Fibroblast of skin of abdomen (primary cell): ENCODE data around the gene RNF167. TPM values are rescaled to one million over a fixed set of nuclear protein-coding genes. Genes with fewer than 3 reads are reported as not detected.

Experiments used
- DNase-seq: peaks from one replicate; pipeline ENCODE4 v3.0.0-alpha.2; 2013
- polyA plus RNA-seq, 2 experiments: library from polyadenylated mRNA; unstranded; fragments of 120-200 nt; gene quantifications; one replicate each; pipeline ENCODE4 v1.2.1, GENCODE V29; 2013; ENCODE audit not compliant: insufficient read length in 2 of 2

RNF167 gene
- 52.5 TPM for polyA plus RNA-seq (2013, experiment 1 of 2; ENCODE audit: insufficient read length)
- 50.6 TPM for polyA plus RNA-seq (2013, experiment 2 of 2; ENCODE audit: insufficient read length)

DNA sequence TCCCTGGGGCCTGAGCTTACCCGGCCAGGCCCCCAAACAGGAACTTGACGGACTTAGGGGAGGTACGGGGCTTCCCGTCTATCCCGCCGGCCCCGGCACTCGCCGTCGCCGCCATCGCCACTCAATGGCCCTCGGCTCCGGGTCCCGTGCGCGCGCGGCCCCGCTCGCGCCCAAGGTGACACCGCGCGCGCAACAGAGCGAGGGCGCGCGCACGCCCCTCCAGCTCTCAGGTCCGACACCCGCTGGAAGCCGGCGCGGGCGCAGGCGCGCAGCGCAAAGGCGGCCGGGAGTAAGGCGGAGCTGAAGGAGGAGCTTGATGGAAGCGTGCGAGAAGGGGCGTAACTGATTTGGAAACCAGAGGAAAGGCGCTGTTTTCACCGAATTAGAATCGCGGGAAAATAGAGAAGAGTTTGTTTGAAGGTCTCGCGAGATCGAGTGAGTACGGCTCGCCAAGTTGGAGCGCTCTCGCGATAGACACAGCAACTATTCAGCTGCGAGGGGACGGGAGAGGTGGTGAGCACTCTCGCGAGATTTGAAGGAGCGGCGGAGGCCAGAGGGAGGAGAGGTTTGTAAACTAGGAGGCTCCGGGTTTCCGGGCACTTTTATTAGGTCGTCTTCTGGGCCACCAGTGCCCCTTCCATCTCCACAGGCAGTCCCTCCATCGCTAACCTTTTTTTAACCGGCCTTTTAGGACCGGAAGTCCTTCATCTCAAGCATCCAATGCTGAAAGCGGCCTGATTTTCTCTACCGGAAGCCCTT lies at the start of gene RNF167, which contains the start of gene SLC25A11:
Gene RNF167, plus strand, starts transcription at position 473 of the 759 bp plus-strand sequence. CDS start 642 bp downstream, outside the sequence.
Gene SLC25A11, minus strand, starts transcription at position 251 of the 759 bp plus-strand sequence. Its CDS starts 136 bp downstream, at position 115.
- DNase-seq = peak; percentile 100

DNA sequence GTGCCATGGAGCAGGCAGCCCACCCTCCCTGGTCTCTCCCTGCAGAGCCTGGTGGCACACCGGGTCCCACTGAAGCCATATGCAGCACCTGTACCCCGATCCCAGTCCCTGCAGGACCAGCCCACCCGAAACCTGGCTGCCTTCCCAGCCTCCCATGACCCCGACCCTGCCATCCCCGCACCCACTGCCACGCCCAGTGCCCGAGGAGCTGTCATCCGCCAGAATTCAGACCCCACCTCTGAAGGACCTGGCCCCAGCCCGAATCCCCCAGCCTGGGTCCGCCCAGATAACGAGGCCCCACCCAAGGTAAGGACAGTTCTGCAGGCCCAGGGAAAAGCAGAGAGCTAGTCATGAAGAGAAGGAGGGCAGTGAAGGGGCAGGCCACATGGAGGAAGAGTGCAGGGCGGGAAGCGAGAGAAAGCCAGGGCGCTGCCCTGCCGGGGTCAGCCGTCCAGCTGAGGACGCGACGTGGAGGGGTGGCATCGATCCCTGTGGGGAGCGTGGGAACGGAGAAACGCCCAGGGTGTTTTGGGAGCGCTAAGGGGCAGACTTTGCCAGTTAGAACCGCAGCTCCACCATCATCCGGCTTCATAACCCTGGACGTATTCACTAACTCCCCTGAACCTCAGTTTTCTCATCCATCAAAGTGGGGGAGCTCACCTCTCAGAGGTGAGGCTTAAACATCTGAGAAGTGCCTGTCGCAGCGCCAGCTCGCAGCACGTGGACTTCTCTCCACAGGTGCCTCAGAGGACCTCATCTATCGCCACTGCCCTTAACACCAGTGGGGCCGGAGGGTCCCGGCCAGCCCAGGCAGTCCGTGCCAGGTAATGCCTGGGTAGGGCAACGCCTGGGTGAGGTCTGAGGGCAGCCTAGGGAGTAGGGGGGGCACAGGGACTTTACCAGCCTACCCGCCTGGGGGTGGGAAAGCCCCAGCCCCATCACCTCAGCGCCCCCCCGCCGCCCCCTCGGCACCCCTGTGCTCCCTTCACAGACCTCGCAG lies 48.4 kb upstream of the RNF167 start:
- DNase-seq = no peak

DNA sequence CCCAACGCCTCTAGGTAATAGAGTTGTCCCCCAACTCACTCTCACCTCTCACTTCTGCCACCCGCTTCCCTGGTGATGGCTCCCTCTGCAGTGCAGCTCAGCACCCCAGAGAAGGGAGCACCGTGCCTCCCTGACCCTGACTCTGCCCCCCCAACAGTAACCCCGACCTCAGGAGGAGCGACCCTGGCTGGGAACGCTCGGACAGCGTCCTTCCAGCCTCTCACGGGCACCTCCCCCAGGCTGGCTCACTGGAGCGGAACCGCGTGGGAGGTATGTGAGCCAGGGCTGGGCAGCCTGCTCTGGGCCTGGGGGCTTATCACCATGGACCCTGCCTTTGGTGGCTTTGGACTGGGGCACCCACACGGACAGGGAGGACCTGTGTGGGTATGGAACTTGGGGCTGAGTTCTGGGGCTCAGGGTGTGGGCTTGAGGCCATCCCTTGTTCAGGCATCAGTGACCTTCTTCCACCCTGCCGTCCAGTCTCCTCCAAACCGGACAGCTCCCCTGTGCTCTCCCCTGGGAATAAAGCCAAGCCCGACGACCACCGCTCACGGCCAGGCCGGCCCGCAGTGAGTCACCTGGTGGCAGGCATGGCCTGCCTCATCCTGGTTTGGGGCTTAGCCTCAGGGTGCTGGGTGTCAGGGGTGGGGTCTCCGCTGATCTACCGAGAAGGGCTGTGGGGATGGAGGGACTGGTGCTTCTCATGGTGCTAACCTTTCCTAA lies 47.4 kb upstream of the RNF167 start:
- DNase-seq = no peak

DNA sequence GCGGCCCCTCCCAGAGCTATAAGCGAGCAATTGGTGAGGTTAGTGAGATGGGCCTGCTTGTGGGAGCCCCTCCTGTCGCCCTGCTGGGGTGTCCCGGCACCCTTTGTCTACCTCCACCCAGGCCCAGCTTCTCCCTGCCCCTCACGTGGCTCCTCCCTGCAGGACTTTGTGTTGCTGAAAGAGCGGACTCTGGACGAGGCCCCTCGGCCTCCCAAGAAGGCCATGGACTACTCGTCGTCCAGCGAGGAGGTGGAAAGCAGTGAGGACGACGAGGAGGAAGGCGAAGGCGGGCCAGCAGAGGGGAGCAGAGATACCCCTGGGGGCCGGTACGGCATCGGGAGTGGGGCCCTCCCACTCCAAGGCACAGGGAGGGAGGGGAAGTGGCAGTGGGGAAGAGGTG lies 46.8 kb upstream of the RNF167 start:
- DNase-seq = no peak

DNA sequence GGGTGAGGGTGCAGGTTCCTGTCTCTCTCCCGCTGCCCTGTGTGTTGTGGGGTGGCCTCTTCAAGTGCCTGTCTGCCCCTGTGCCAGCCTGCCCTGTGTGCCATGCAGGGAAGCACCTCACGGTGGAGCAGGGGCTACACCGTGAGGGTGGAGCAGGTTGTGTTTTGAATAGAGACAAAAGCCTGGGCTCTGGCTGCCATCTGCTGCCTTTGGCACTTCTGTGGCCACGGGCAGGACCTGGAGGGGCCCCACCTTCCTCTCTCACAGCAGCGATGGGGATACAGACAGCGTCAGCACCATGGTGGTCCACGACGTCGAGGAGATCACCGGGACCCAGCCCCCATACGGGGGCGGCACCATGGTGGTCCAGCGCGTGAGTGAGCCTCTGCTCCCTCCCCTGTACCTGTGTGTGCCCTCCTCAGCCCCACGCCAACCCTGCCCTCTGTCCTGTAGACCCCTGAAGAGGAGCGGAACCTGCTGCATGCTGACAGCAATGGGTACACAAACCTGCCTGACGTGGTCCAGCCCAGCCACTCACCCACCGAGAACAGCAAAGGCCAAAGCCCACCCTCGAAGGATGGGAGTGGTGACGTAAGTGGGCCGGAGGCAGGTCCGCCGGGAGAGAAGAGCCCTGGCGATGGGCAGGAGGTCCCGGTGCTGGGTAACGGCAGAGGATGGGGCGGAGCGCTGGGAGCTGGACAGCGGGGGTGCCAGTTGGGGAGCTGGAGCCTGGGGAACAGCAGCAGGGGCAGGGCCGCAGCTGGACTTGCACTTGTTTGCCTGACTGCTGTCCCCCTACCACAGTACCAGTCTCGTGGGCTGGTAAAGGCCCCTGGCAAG lies 46.1 kb upstream of the RNF167 start:
- DNase-seq = no peak

DNA sequence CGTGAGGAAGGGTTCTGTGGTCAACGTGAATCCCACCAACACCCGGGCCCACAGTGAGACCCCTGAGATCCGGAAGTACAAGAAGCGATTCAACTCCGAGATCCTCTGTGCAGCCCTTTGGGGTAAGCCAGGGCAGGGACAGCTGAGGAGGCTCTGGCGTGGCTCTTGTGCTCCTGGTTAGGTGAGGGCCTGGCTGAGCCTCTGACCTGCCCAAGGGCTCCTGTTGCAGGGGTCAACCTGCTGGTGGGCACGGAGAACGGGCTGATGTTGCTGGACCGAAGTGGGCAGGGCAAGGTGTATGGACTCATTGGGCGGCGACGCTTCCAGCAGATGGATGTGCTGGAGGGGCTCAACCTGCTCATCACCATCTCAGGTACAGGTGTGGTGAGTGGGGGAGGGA lies 44.9 kb upstream of the RNF167 start:
- DNase-seq = no peak

DNA sequence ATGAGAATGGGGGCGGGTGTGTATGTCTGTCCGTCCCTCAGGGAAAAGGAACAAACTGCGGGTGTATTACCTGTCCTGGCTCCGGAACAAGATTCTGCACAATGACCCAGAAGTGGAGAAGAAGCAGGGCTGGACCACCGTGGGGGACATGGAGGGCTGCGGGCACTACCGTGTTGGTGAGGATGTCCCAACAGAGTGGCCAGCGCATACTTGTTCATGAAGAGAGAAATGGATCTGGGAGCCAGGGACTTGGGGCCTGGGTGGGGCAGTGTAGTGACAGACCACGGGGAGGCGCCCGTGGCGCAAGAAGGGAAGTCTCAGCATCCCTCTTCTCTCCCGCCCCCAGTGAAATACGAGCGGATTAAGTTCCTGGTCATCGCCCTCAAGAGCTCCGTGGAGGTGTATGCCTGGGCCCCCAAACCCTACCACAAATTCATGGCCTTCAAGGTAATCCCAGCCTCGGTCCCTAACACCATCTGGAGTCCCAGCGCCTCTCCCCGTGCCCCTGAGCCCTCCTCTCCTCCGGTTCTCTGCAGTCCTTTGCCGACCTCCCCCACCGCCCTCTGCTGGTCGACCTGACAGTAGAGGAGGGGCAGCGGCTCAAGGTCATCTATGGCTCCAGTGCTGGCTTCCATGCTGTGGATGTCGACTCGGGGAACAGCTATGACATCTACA lies 44.3 kb upstream of the RNF167 start:
- no peak for DNase-seq

DNA sequence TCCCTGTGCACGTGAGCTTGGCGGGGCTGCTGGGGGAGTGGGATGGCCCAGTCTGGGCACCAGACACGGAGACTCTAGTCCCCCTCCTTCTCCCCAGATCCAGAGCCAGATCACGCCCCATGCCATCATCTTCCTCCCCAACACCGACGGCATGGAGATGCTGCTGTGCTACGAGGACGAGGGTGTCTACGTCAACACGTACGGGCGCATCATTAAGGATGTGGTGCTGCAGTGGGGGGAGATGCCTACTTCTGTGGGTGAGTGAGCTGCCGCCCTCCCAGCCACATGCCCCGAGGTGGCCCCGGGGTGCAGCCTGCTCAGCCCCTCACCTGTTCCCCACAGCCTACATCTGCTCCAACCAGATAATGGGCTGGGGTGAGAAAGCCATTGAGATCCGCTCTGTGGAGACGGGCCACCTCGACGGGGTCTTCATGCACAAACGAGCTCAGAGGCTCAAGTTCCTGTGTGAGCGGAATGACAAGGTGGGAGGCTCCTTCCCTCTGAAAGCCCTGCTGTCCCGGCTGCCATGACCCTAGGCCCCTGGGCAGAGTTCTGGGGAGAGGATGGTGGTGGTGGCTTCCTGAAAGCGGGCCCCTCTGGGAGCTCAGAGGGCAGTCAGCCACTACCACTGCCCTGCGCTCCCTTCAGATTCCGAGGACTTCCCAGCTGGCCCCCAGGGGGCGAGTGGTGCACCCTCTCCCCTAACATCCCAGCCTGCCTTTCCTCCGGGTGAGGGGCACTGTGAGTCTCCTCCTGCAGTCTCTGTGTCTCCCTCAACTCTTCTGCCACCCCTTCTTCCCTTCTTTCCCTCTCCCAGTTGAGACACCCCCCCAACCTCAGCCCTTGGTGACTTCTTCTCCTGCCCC lies 43.5 kb upstream of the RNF167 start:
- no peak for DNase-seq

DNA sequence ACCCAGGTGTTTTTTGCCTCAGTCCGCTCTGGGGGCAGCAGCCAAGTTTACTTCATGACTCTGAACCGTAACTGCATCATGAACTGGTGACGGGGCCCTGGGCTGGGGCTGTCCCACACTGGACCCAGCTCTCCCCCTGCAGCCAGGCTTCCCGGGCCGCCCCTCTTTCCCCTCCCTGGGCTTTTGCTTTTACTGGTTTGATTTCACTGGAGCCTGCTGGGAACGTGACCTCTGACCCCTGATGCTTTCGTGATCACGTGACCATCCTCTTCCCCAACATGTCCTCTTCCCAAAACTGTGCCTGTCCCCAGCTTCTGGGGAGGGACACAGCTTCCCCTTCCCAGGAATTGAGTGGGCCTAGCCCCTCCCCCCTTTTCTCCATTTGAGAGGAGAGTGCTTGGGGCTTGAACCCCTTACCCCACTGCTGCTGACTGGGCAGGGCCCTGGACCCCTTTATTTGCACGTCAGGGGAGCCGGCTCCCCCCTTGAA lies 42.8 kb upstream of the RNF167 start:
- no peak for DNase-seq

DNA sequence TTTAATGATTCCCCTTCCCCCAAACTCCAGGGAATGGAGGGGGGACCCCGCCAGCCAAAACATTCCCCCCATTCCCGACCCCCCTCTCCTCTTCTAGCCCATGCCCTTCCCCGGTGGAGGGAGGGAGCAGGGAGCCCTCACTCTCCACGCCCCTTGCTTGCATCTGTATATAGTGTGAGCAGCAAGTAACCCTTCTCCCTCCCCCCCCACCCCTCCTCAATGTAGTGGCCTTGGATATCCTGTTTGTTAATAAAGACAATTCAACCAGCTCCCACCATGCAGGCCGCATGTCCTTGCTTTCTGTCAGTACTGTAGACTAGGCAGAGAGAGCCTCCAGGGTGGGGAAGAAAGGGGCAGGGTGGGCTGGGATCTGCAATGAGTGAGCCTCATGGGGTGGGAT lies 42.3 kb upstream of the RNF167 start:
- DNase-seq = no peak

DNA sequence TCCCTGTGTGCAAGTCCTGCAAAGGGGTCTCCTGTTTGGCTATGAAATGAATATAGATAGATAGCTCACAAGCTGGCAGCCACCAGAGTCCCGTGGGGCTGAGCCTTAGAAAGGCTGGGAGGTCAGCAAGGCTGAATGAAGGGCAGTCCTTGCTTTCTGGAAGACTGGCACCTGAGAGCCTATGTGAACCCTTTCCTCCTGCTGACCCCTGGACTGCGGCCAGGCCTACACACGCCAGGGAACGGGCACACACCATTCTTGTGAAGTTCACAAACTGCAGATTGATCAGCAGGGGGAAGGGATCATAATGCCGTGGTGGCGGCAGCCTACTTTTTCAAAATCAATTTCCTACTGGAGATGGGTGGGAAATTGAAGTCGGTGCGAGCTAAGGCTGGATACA lies 41.7 kb upstream of the RNF167 start:
- no peak for DNase-seq

DNA sequence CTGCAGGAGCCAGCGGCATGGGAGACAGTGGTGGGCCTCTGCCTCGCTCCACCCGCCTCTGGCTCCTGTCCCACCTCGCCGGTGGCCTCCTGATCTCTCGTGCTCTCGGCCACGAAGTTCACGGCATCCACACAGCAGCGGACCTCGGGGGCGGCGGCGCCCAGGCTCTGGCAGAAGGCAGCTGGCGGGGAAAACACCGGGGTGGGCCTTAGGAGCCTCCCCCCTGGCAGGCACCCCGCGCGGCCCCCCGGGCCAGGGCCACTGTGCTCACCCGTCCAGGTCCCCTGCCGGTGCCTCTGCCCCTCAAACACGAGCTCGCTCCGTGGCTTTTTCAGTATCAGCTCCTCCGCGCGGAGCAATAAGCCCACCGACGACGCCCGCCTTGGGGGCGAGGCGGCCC lies 41.1 kb upstream of the RNF167 start:
- DNase-seq = no peak

DNA sequence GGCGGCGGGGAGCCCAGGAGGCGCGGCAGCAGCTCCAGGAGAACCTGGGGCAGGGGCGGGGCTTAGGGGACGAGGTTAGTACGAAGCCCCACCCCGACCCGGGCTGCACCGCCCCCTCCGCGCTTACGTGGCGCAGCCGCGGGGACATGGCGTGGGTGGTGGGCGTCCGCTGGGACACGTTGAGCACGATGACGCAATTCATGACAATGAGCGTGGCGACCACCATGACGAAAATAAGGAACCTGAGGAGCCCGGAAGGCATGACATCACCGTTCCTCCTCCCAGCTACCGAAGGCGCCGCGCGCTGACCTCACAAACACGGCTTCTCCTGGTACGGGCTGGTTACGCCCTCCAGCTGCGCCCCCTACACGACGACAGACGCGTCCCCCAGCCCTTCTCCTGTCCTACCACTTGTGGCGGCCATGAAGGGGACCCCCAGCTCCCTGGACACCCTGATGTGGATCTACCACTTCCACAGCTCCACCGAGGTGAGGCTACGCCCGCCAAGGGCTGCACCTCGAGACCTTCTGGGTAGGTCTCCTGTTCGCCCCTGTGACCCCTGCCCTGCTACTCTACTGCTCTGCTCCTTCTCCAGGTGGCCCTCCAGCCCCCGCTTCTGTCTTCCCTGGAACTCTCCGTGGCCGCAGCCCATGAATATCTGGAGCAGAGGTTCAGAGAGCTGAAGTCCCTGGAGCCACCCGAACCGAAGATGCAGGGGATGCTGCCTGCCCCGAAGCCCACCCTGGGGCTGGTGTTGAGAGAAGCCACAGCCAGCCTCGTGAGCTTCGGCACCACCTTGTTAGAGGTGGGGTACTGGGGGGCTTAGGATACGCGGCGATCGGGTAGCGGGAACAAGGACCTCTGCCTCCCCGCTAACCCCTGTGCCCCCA lies 40.5 kb upstream of the RNF167 start, which contains the start of gene C17orf107:
Gene C17orf107, plus strand, starts transcription at position 196 of the 890 bp plus-strand sequence. Its CDS starts 227 bp downstream, at position 423.
- peak; percentile 79 for DNase-seq

DNA sequence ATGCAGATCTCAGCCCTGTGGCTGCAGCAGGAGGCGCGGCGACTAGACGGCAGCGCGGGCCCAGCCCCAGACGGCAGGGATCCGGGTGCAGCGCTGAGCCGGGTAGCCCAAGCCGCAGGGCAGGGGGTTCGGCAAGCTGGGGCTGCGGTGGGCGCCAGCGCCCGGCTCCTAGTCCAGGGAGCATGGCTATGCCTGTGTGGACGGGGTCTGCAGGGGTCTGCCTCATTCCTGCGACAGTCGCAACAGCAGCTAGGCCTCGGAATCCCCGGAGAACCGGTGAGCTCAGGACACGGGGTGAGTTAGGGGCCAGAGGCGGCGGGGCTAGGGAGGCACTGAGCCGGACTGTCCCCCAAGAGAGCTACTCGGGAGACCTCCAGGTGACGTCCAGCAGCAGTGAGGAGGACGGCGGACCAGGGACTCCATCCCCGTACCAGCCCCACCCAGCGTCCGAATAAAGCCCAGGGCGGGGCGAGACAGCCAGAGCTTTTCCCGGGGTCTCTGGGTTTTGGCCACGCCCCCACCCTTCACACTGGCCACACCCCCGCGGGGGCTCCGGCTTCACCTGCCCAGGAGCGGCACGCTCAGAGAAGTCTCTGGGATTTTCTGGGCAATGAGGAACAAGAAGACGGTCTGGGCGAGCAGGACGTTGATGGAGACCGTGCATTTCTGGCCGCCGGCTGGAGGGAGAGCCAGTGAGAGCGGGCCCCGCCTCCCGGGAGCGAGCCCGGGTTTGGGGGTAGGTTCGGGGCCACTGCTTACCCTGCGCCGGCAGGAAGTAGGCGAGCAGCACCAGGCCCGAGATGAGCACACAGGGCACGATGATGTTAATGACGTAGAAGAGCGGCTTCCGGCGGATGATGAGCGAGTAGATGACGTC lies 39.6 kb upstream of the RNF167 start:
- no peak for DNase-seq

DNA sequence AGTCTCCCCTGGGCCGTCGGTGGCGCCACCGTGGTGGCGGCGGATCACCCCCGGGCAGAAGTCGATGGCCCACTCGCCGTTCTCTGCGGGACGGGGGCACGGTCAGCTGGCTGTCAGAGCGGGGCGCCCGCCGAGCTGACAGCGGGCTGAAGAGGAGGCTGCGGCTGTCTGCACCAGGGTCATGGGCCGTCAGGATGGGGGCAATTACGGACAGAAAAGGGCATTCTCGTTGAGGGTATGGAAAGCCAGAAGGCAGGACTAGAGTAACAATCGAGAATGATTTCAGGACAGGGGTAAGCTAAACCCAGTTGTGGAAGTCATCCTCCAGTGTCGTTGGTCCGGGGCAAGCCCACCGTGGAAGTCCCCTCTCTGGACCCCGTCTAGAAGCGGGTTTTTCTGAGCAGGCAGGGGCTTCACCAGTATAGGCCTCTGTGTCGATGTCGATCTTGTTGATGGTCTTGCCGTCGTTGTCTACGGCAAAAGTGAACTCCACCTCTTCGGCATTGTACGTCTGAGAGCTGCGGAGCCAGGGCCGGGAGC lies 38.9 kb upstream of the RNF167 start:
- DNase-seq = no peak

DNA sequence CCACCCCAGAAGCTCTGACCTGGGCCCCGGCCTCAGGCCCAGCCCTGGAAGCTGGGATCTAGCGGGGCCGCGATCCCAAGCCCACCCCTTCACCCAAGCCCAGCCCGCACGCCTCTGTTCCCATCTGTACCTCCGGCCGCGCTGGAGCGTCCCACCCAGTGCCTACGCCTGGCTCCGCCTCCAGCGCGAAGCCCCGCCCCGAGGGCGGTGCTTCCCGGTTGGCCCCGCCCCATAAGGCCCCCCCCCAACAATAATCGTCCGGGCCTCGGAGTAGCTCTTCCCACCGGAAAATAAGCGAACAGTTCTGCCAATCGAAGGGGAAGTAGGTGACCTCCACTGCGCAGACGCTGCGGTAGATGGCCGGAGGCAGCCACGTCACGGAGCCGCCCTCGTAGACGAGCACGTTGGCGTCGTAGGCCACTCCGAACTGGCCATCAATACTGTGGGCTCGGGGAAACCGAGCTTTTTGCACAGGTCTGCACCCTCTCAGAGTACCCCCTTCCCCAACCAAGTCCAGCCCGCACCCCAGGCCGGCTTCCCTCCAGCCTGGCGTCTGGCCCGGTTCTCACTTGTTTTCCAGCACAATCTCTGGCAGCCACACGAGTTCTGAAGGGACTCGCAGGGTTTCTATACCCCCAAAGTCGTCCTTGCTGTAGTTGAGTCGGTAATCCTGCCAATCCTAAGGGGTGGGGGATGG lies 38.3 kb upstream of the RNF167 start:
- DNase-seq = no peak

DNA sequence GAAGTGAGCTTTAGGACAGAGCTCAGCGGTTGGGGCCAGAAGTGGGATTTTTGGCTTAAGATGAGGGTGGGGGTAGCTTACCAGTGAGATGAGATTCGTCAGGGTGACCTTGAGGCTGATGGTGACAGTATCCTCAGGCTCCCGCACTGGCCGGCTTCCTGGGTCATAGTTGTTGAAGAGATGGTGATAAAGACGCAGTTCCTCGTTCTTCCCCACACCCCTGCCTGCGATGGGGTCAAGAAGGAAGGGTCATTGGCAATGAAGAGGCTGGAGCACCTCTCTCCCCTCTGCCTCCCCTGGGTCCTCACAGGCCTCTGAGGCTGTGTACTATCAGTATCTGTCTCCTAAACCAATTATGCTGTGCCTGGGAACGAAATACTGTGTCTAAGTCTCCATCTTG lies 37.5 kb upstream of the RNF167 start:
- DNase-seq = no peak
